ENCODE measurements around the gene OLFM1.
"Not testable (repeated sequence)": the region's sequence is repeated elsewhere in the genome, so short reads cannot be mapped to it uniquely, and the experiment has no call there.

Gene OLFM1

DNA sequence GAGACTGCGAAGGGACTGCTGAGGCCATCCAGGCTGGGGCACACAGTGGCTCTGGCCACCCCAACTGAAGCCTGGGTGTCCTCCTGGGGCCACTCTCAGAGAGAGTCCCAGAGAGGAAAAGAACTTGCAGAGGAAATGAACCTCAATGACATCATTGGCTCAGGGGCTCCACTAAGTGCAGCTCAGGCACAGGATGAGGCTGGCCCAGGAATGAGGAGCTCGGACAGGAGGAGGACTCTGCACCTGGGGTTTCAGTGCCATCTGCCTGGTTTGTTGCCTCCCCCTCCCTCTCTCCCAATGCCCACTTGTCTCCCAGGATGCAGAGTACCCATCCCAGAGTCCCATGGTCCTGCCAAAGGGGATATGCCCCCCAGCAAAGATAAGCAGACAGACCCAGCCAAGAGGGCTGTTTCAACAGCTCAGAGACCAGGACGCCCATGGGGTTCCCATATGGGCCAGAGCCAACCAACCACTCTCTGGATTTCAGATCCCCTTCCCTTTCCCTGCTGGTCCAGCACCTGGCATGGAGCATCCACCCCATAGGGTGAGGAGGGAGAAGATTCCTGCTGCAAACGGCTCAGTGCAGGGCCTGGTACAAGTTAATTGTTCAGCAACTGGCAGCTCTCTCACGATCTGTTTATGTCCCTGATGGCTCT, 26.9 kb upstream of the OLFM1 start:
- TF ChIP-seq, protein P1, sequence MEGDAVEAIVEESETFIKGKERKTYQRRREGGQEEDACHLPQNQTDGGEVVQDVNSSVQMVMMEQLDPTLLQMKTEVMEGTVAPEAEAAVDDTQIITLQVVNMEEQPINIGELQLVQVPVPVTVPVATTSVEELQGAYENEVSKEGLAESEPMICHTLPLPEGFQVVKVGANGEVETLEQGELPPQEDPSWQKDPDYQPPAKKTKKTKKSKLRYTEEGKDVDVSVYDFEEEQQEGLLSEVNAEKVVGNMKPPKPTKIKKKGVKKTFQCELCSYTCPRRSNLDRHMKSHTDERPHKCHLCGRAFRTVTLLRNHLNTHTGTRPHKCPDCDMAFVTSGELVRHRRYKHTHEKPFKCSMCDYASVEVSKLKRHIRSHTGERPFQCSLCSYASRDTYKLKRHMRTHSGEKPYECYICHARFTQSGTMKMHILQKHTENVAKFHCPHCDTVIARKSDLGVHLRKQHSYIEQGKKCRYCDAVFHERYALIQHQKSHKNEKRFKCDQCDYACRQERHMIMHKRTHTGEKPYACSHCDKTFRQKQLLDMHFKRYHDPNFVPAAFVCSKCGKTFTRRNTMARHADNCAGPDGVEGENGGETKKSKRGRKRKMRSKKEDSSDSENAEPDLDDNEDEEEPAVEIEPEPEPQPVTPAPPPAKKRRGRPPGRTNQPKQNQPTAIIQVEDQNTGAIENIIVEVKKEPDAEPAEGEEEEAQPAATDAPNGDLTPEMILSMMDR (IDR thresholded peaks at IDR 0.05; ENCODE audit: low read depth, low read length) = no peak
- H3K4me3 ChIP-seq (ENCODE audit: low read depth, low read length) = no peak overlapping the region

GRCh38 chr9:135061441-135061840, 26.0 kb upstream of the OLFM1 start:
- TF ChIP-seq, protein P1 (IDR thresholded peaks at IDR 0.05; ENCODE audit: low read depth, low read length) = no peak
- H3K4me3 ChIP-seq (ENCODE audit: low read depth, low read length) = no peak overlapping the region

- H3K4me3 ChIP-seq (ENCODE audit: low read depth, low read length) = no peak overlapping the region
- TF ChIP-seq, protein P1 (IDR thresholded peaks at IDR 0.05; ENCODE audit: low read depth, low read length) = no peak
These were observed 25.2 kb upstream of the OLFM1 start for GRCh38 chr9:135062254-135062653.

DNA sequence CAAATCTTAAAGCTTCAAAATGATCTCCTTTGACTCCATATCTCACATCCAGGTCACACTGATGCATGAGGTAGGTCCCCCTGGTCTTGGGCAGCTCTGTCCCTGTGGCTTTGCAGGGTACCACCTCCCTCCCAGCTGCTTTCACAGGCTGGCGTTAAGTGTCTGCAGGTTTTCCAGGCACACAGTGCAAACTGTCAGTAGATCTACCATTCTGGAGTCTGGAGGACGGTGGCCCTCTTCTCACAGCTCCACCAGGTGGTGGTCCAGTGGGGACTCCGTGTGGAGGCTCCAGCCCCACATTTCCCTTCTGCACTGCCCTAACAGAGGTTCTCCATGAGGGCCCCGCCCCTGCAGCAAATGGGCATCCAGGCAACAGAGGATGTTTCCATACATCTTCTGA, 24.0 kb upstream of the OLFM1 start:
- not testable (repeated sequence) for H3K4me3 ChIP-seq (ENCODE audit: low read depth, low read length)

GRCh38 chr9:135063888-135064287, 23.6 kb upstream of the OLFM1 start:
- H3K4me3 ChIP-seq (ENCODE audit: low read depth, low read length) = not testable (repeated sequence)

- TF ChIP-seq, protein P1 (IDR thresholded peaks at IDR 0.05; ENCODE audit: low read depth, low read length) = no peak
- no peak overlapping the region for H3K4me3 ChIP-seq (ENCODE audit: low read depth, low read length)
These were observed 22.3 kb upstream of the OLFM1 start for GRCh38 chr9:135065151-135065550.

DNA sequence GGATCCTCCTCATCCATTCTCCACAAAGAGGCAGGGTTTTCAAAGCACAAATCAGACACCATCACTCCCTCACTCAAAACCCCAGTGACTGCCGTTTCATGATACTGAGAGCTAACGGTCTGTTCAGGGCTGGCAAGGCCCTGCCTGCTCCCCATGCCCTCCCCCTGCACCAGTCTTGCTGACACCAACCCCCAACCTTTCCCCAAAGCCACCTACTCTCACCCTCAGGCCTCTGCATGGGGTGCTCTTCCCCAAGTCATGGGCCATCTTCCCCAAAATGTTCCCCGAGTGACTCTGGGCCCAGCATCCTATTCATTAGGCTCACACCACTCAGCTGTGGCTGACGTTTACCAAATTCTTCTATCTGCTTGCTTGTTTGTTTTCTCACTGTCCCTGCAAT, 21.7 kb upstream of the OLFM1 start:
- TF ChIP-seq, protein P1 (IDR thresholded peaks at IDR 0.05; ENCODE audit: low read depth, low read length) = no peak
- no peak overlapping the region for H3K4me3 ChIP-seq (ENCODE audit: low read depth, low read length)

DNA sequence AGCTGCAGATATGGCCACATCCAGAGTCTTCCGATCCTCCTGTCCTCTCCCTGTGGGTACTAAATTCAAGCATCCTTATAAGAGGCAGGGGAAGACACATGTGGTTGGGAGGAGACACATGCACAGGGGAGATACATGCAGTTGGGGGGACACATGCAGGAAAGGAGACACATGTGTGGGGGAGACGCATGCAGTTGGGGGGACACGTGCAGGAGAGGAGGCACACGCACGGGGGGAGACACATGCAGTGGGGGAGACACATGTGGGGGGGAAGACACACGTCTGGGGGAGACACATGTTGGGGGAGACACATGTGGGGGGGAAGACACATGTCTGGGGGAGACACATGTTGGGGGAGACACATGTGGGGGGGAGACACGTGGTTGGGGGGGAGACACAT, 21.2 kb upstream of the OLFM1 start:
- no peak overlapping the region for H3K4me3 ChIP-seq (ENCODE audit: low read depth, low read length)
- TF ChIP-seq, protein P1 (IDR thresholded peaks at IDR 0.05; ENCODE audit: low read depth, low read length) = no peak
